ENCODE results near the gene ZFR. TPM values are rescaled to one million over a fixed set of nuclear protein-coding genes. Genes with fewer than 3 reads are reported as not detected.
A peak's percentile ranks its signal among the peaks of the same experiment; 100 is the strongest.

ZFR gene
- polyA plus RNA-seq, 1 of the 3 experiments (the other 2 are of a cell fraction) = 24.6 TPM

DNA sequence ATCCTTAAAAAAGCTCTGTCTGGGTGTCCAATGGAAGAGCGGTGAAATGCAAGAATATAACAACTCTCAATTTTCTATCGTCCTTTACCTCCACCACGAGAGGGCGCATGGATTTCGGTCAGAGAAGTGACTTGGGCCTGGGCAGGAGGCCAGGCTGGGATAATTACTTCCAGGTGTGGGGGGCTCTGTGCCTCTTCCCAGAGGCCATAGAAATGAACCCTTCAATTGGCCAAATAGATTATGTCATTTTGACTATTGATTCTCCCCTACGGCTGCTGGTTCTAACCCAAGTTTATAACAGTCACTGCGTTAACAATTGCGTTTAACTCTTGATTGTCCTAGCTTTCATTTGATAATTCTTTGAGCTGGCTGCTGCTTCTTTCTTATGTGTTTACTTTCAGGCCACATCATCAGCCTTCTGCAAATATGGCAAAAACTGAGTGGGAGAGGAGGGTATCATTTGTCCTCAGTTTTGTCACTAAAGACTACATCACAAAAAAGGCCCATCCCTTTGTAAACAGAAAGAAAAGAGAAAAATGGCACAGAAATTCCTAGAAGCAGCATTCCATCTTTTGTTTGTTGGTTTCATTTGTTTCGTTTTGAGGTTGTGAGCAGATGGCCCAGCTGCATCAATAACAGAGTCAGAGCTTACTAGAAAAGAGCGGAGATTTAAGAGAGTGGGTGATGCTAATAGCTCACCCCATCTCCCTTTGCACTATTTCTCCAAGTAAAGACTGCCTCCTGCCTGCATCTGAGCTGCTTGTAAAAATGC, 45.4 kb upstream of the ZFR start:
- no peaks in the 10 kb centered on the region for H3K27me3 ChIP-seq (ENCODE audit: insufficient read depth)
- H3K9ac ChIP-seq = peak overlapping the region; percentile 24; the same call in 1 of the 2 replicates
- peak overlapping the region in 1 of 2 experiments; percentile 18; a peak in 1 of 4 replicates for H3K4me3 ChIP-seq (ENCODE audit: low read depth in 2 of 2, low read length in 1 of 2)
- no peaks in the 10 kb centered on the region for H4K20me1 ChIP-seq (ENCODE audit: insufficient read depth)
- H3K79me2 ChIP-seq (ENCODE audit: insufficient read depth) = no peaks in the 10 kb centered on the region
- peak overlapping the region; percentile 68; the same call in 1 of the 2 replicates for H3K4me2 ChIP-seq
- H3K27ac ChIP-seq (ENCODE audit: low read depth in 2 of 2, low read length in 1 of 2) = peak overlapping the region; percentile 36 to 62; a peak in 3 of 4 replicates
- H3K4me1 ChIP-seq (ENCODE audit: control insufficient read depth in 1 of 2, insufficient read depth in 2 of 2, low read depth in 1 of 2, low read length in 1 of 2) = peaks cover 5 to 7% of the 10 kb centered on the region in 2 experiments; a peak in 3 of 4 replicates
- ChIA-PET POLR2A (interaction anchor here (0.7 to 1.5 kb wide), 4 partner anchors 46 to 122 kb away, joined by 3 to 7 read pairs (median 4); partner anchors contain the start of gene ZFR), CTCF (interaction anchor here (0.5 to 6.6 kb wide), 49 partner anchors 10 to 933 kb away, joined by 3 to 183 read pairs (median 4); partner anchors contain the start of gene SUB1)
- H2AFZ ChIP-seq (ENCODE audit: low read depth) = peak overlapping the region; percentile 92
- WGBS (ENCODE audit: low lambda C conversion rate) = 20% methylated on average over 10 of the region's 10 CpGs
- H3K9me2 ChIP-seq = no peaks in the 10 kb centered on the region
- DNase-seq = peak; percentile 80
- H3K36me3 ChIP-seq (replicated peaks in 1 of 2; ENCODE audit: control insufficient read depth in 1 of 2, insufficient read depth in 2 of 2, low read length in 1 of 2) = no peaks in the 10 kb centered on the region
- H3K9me3 ChIP-seq = no peaks in the 10 kb centered on the region
- H3F3A ChIP-seq (replicated peaks; ENCODE audit: insufficient read depth) = peaks cover 3% of the 10 kb centered on the region
- peak; percentile 96 for TF ChIP-seq NFIC (IDR thresholded peaks at IDR 0.05; ENCODE audit: borderline replicate concordance)
- no peak for TF ChIP-seq NRF1 (IDR thresholded peaks at IDR 0.05; ENCODE audit: low read depth, low read length)
- TF ChIP-seq YY1 (IDR thresholded peaks at IDR 0.05; ENCODE audit: low read depth) = no peak; the same call in 1 of the 2 replicates
- peak; percentile 82 for TF ChIP-seq CTCF (IDR thresholded peaks at IDR 0.05)
- TF ChIP-seq, protein P1, sequence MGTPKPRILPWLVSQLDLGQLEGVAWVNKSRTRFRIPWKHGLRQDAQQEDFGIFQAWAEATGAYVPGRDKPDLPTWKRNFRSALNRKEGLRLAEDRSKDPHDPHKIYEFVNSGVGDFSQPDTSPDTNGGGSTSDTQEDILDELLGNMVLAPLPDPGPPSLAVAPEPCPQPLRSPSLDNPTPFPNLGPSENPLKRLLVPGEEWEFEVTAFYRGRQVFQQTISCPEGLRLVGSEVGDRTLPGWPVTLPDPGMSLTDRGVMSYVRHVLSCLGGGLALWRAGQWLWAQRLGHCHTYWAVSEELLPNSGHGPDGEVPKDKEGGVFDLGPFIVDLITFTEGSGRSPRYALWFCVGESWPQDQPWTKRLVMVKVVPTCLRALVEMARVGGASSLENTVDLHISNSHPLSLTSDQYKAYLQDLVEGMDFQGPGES (IDR thresholded peaks at IDR 0.05; ENCODE audit: low read depth, low read length) = no peak
- TF ChIP-seq CHD2 (IDR thresholded peaks at IDR 0.05; ENCODE audit: low read length, partially characterized antibody) = no peak
- TF ChIP-seq FOXJ3 (CRISPR knock-in tag; IDR thresholded peaks at IDR 0.05) = peak; percentile 38; the same call in 1 of the 2 replicates
- TF ChIP-seq MEF2A (IDR thresholded peaks at IDR 0.05; ENCODE audit: borderline replicate concordance, low read depth) = no peak
- peak; percentile 16; the same call in 1 of the 2 replicates for TF ChIP-seq JUND (IDR thresholded peaks at IDR 0.05)
- peak; percentile 91 for TF ChIP-seq RAD21 (IDR thresholded peaks at IDR 0.05; ENCODE audit: low read length)
- TF ChIP-seq, protein P2, sequence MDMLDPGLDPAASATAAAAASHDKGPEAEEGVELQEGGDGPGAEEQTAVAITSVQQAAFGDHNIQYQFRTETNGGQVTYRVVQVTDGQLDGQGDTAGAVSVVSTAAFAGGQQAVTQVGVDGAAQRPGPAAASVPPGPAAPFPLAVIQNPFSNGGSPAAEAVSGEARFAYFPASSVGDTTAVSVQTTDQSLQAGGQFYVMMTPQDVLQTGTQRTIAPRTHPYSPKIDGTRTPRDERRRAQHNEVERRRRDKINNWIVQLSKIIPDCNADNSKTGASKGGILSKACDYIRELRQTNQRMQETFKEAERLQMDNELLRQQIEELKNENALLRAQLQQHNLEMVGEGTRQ (IDR thresholded peaks at IDR 0.05; ENCODE audit: borderline replicate concordance, low read depth, low read length) = no peak
- TF ChIP-seq, protein P3, sequence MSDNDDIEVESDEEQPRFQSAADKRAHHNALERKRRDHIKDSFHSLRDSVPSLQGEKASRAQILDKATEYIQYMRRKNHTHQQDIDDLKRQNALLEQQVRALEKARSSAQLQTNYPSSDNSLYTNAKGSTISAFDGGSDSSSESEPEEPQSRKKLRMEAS (IDR thresholded peaks at IDR 0.05; ENCODE audit: low read depth) = no peak
- TF ChIP-seq, protein P4, sequence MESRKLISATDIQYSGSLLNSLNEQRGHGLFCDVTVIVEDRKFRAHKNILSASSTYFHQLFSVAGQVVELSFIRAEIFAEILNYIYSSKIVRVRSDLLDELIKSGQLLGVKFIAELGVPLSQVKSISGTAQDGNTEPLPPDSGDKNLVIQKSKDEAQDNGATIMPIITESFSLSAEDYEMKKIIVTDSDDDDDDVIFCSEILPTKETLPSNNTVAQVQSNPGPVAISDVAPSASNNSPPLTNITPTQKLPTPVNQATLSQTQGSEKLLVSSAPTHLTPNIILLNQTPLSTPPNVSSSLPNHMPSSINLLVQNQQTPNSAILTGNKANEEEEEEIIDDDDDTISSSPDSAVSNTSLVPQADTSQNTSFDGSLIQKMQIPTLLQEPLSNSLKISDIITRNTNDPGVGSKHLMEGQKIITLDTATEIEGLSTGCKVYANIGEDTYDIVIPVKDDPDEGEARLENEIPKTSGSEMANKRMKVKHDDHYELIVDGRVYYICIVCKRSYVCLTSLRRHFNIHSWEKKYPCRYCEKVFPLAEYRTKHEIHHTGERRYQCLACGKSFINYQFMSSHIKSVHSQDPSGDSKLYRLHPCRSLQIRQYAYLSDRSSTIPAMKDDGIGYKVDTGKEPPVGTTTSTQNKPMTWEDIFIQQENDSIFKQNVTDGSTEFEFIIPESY (IDR thresholded peaks at IDR 0.05; ENCODE audit: borderline replicate concordance, low read depth) = no peak
- no peak for TF ChIP-seq MXI1 (IDR thresholded peaks at IDR 0.05; ENCODE audit: low read depth, low read length)
- no peak for TF ChIP-seq RFX5 (IDR thresholded peaks at IDR 0.05; ENCODE audit: low read length)
- no peak for TF ChIP-seq EZH2phosphoT487 (IDR thresholded peaks at IDR 0.05; ENCODE audit: borderline replicate concordance, low read depth)
- peak; percentile 9; the same call in 1 of the 2 replicates for TF ChIP-seq GATA2 (CRISPR knock-in tag; IDR thresholded peaks at IDR 0.05)
- TF ChIP-seq, protein P5, sequence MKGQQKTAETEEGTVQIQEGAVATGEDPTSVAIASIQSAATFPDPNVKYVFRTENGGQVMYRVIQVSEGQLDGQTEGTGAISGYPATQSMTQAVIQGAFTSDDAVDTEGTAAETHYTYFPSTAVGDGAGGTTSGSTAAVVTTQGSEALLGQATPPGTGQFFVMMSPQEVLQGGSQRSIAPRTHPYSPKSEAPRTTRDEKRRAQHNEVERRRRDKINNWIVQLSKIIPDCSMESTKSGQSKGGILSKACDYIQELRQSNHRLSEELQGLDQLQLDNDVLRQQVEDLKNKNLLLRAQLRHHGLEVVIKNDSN (IDR thresholded peaks at IDR 0.05; ENCODE audit: borderline replicate concordance, low read depth) = no peak
- peak; percentile 32 for TF ChIP-seq PBX3 (IDR thresholded peaks at IDR 0.05)
- TF ChIP-seq POLR2AphosphoS5 (IDR thresholded peaks at IDR 0.05; ENCODE audit: low read depth, low read length) = peak; percentile 86; the same call in 1 of the 2 replicates
- TF ChIP-seq TAF1 (IDR thresholded peaks at IDR 0.05; ENCODE audit: borderline replicate concordance, low read depth, low read length) = no peak
- TF ChIP-seq SMC3 (IDR thresholded peaks at IDR 0.05; ENCODE audit: low read depth, low read length) = peak; percentile 97
- TF ChIP-seq GABPA (IDR thresholded peaks at IDR 0.05; ENCODE audit: low read depth) = no peak
- peak; percentile 99 for TF ChIP-seq TCF12 (IDR thresholded peaks at IDR 0.05)
- TF ChIP-seq ELF1 (IDR thresholded peaks at IDR 0.05) = no peak
